Neural cell (in vitro differentiated cells): ENCODE measurements around the gene PHACTR1.

ENCODE experiments used
- CTCF ChIP-seq: fragments of 450-650 bp; IDR thresholded peaks from 2 replicates; pipeline ENCODE4 v1.5.1; 2014; ENCODE audit warnings: antibody characterized with exemption, mild to moderate bottlenecking, moderate library complexity; ENCODE audit not compliant: poor library complexity, severe bottlenecking
- EP300 ChIP-seq: fragments of 450-650 bp; conservative IDR thresholded peaks from 2 replicates; pipeline ENCODE4 v1.6.1; 2014; ENCODE audit warnings: antibody characterized with exemption, mild to moderate bottlenecking, moderate library complexity; ENCODE audit not compliant: poor library complexity, severe bottlenecking
- POLR2AphosphoS5 ChIP-seq: IDR thresholded peaks from 2 replicates; pipeline ENCODE4 v1.6.1; 2012

GRCh38 chr6:12899046-12899833 is 182.7 kb downstream of the PHACTR1 start:
- no peak for TF ChIP-seq EP300
- TF ChIP-seq CTCF: peak; percentile 53
- TF ChIP-seq POLR2AphosphoS5: no peak
